Measurements from ENCODE around the gene PLCL2. TPM values are rescaled to one million over a fixed set of nuclear protein-coding genes. Genes with fewer than 3 reads are reported as not detected.
"Not testable (repeated sequence)": the region's sequence is repeated elsewhere in the genome, so short reads cannot be mapped to it uniquely, and the experiment has no call there.

PLCL2 gene
- total RNA-seq, 1 experiment from 2014 or later: 0.07 TPM

GRCh38 chr3:16978921-16979271 is 94.1 kb downstream of the PLCL2 start:
- no peaks in the 10 kb centered on the region for H3K9me3 ChIP-seq
- ChIA-PET CTCF (no interaction called here), POLR2A (no interaction called here)
- peaks cover 4% of the 10 kb centered on the region for H3K27me3 Mint-ChIP-seq (ENCODE audit: insufficient read depth, unreplicated experiment)
- H3K36me3 Mint-ChIP-seq (ENCODE audit: insufficient read depth, unreplicated experiment): no peaks in the 10 kb centered on the region
- H3K4me3 Mint-ChIP-seq (ENCODE audit: unreplicated experiment): no peak overlapping the region
- no peak overlapping the region for H3K4me3 ChIP-seq (ENCODE audit: low read depth, low read length)
- no peaks in the 10 kb centered on the region for H3K4me1 ChIP-seq
- intact Hi-C loops (cut with micrococcal nuclease; ENCODE audit: unreplicated experiment): no loop called here
- H3K36me3 ChIP-seq (ENCODE audit: control insufficient read depth, insufficient read depth, low read length): no peaks in the 10 kb centered on the region
- no peak for DNase-seq
- no peaks in the 10 kb centered on the region for H3K9me3 Mint-ChIP-seq (ENCODE audit: unreplicated experiment)
- BruUV-seq (replicated peaks): no TSS peak
- TF ChIP-seq, protein P1, sequence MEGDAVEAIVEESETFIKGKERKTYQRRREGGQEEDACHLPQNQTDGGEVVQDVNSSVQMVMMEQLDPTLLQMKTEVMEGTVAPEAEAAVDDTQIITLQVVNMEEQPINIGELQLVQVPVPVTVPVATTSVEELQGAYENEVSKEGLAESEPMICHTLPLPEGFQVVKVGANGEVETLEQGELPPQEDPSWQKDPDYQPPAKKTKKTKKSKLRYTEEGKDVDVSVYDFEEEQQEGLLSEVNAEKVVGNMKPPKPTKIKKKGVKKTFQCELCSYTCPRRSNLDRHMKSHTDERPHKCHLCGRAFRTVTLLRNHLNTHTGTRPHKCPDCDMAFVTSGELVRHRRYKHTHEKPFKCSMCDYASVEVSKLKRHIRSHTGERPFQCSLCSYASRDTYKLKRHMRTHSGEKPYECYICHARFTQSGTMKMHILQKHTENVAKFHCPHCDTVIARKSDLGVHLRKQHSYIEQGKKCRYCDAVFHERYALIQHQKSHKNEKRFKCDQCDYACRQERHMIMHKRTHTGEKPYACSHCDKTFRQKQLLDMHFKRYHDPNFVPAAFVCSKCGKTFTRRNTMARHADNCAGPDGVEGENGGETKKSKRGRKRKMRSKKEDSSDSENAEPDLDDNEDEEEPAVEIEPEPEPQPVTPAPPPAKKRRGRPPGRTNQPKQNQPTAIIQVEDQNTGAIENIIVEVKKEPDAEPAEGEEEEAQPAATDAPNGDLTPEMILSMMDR (IDR thresholded peaks at IDR 0.05; ENCODE audit: insufficient read depth in 1 of 2, low read depth in 1 of 2, low read length in 1 of 2, severe bottlenecking in 1 of 2, unreplicated experiment in 1 of 2): no peak
- H3K27me3 ChIP-seq (replicated peaks; ENCODE audit: control insufficient read depth, insufficient read depth, low read length): no peaks in the 10 kb centered on the region
- H3K27ac Mint-ChIP-seq (ENCODE audit: unreplicated experiment): no peak overlapping the region
- no peaks in the 10 kb centered on the region for H3K4me1 Mint-ChIP-seq (ENCODE audit: low read depth, unreplicated experiment)

DNA sequence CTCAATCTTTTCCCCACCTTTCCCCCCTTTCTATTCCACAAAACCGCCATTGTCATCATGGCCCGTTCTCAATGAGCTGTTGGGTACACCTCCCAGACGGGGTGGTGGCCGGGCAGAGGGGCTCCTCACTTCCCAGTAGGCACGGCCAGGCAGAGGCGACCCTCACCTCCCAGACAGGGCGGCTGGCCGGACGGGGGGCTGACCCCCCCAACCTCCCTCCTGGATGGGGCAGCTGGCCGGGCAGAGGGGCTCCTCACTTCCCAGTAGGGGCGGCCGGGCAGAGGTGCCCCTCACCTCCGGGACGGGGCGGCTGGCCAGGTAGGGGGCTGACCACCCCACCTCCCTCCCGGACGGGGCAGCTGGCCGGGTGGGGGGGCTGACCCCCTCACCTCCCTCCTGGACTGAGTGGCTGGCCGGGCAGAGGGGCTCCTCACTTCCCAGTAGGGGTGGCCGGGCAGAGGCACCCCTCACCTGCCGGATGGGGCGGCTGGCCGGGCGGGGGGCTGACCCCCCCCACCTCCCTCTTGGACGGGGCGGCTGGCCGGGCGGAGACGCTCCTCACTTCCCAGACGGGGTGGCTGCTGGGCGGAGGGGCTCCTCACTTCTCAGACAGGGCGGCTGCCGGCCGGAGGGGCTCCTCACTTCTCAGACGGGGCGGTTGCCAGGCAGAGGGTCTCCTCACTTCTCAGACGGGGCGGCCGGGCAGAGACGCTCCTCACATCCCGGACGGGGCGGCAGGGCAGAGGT is 95.2 kb downstream of the PLCL2 start:
- H3K36me3 ChIP-seq (ENCODE audit: control insufficient read depth, insufficient read depth, low read length); H3K9me3 Mint-ChIP-seq (ENCODE audit: unreplicated experiment); POLR2A ChIA-PET; H3K27me3 ChIP-seq (replicated peaks; ENCODE audit: control insufficient read depth, insufficient read depth, low read length); H3K27ac Mint-ChIP-seq (ENCODE audit: unreplicated experiment); BruUV-seq (replicated peaks); H3K4me1 Mint-ChIP-seq (ENCODE audit: low read depth, unreplicated experiment); CTCF ChIA-PET; H3K27me3 Mint-ChIP-seq (ENCODE audit: insufficient read depth, unreplicated experiment); H3K4me3 ChIP-seq (ENCODE audit: low read depth, low read length); intact Hi-C loops (cut with micrococcal nuclease; ENCODE audit: unreplicated experiment); DNase-seq; H3K4me3 Mint-ChIP-seq (ENCODE audit: unreplicated experiment); H3K9me3 ChIP-seq; H3K36me3 Mint-ChIP-seq (ENCODE audit: insufficient read depth, unreplicated experiment); H3K4me1 ChIP-seq: not testable (repeated sequence)

- H3K4me1 ChIP-seq; H3K9me3 Mint-ChIP-seq (ENCODE audit: unreplicated experiment); DNase-seq; H3K27me3 ChIP-seq (replicated peaks; ENCODE audit: control insufficient read depth, insufficient read depth, low read length); H3K27ac Mint-ChIP-seq (ENCODE audit: unreplicated experiment); intact Hi-C loops (cut with micrococcal nuclease; ENCODE audit: unreplicated experiment); BruUV-seq (replicated peaks); CTCF ChIA-PET; H3K27me3 Mint-ChIP-seq (ENCODE audit: insufficient read depth, unreplicated experiment); H3K9me3 ChIP-seq; H3K36me3 Mint-ChIP-seq (ENCODE audit: insufficient read depth, unreplicated experiment); H3K4me3 Mint-ChIP-seq (ENCODE audit: unreplicated experiment); H3K4me1 Mint-ChIP-seq (ENCODE audit: low read depth, unreplicated experiment); H3K36me3 ChIP-seq (ENCODE audit: control insufficient read depth, insufficient read depth, low read length); H3K4me3 ChIP-seq (ENCODE audit: low read depth, low read length); POLR2A ChIA-PET: not testable (repeated sequence)
These were observed 95.8 kb downstream of the PLCL2 start for GRCh38 chr3:16980526-16980925.

GRCh38 chr3:16982460-16982859 is 97.7 kb downstream of the PLCL2 start:
- BruUV-seq (replicated peaks): no TSS peak
- H3K9me3 ChIP-seq: no peaks in the 10 kb centered on the region
- H3K36me3 ChIP-seq (ENCODE audit: control insufficient read depth, insufficient read depth, low read length): no peaks in the 10 kb centered on the region
- intact Hi-C loops (cut with micrococcal nuclease; ENCODE audit: unreplicated experiment): no loop called here
- no peaks in the 10 kb centered on the region for H3K36me3 Mint-ChIP-seq (ENCODE audit: insufficient read depth, unreplicated experiment)
- no peaks in the 10 kb centered on the region for H3K4me1 Mint-ChIP-seq (ENCODE audit: low read depth, unreplicated experiment)
- no peaks in the 10 kb centered on the region for H3K4me1 ChIP-seq
- ChIA-PET CTCF (no interaction called here), POLR2A (no interaction called here)
- no peak for DNase-seq
- H3K9me3 Mint-ChIP-seq (ENCODE audit: unreplicated experiment): no peaks in the 10 kb centered on the region
- TF ChIP-seq, protein P1 (IDR thresholded peaks at IDR 0.05; ENCODE audit: insufficient read depth in 1 of 2, low read depth in 1 of 2, low read length in 1 of 2, severe bottlenecking in 1 of 2, unreplicated experiment in 1 of 2): no peak
- no peak overlapping the region for H3K4me3 ChIP-seq (ENCODE audit: low read depth, low read length)
- H3K27me3 ChIP-seq (replicated peaks; ENCODE audit: control insufficient read depth, insufficient read depth, low read length): no peaks in the 10 kb centered on the region
- H3K4me3 Mint-ChIP-seq (ENCODE audit: unreplicated experiment): no peak overlapping the region
- no peak overlapping the region for H3K27ac Mint-ChIP-seq (ENCODE audit: unreplicated experiment)
- no peaks in the 10 kb centered on the region for H3K27me3 Mint-ChIP-seq (ENCODE audit: insufficient read depth, unreplicated experiment)
